Immature natural killer cell (primary cell): ENCODE data around the gene B4GALNT3. TPM values are rescaled to one million over a fixed set of nuclear protein-coding genes. Genes with fewer than 3 reads are reported as not detected.

Experiments
- DNase-seq, 3 donors: peaks; one replicate each; pipeline ENCODE4 v3.0.0; 2022; ENCODE audit warnings: mixed read lengths in 1 of 3
- H3K27ac Mint-ChIP-seq, 6 donors: one replicate each; pipeline ENCODE4 v1.8.0; 2020; ENCODE audit warnings: mixed read lengths in 6 of 6, mild to moderate bottlenecking in 5 of 6, inconsistent platforms in 4 of 6, moderate library complexity in 3 of 6
- H3K27me3 Mint-ChIP-seq, 3 donors: one replicate each; pipeline ENCODE4 v1.8.0; 2020 to 2021; ENCODE audit warnings: low read depth in 3 of 3, mild to moderate bottlenecking in 3 of 3, mixed read lengths in 3 of 3, moderate library complexity in 3 of 3, inconsistent platforms in 1 of 3
- H3K36me3 Mint-ChIP-seq, 3 donors: one replicate each; pipeline ENCODE4 v1.8.0; 2020; ENCODE audit warnings: mixed read lengths in 3 of 3, inconsistent platforms in 2 of 3, mild to moderate bottlenecking in 2 of 3
- H3K4me1 Mint-ChIP-seq, 2 donors: one replicate each; pipeline ENCODE4 v1.8.0; 2020; ENCODE audit warnings: inconsistent platforms in 2 of 2, mild to moderate bottlenecking in 2 of 2, mixed read lengths in 2 of 2, moderate library complexity in 1 of 2
- H3K4me3 Mint-ChIP-seq, 5 donors: one replicate each; pipeline ENCODE4 v1.8.0; 2020; ENCODE audit warnings: mild to moderate bottlenecking in 5 of 5, mixed read lengths in 5 of 5, inconsistent platforms in 3 of 5, moderate library complexity in 3 of 5
- H3K9me3 Mint-ChIP-seq, 6 donors: one replicate each; pipeline ENCODE4 v1.8.0; 2020; ENCODE audit warnings: mild to moderate bottlenecking in 6 of 6, mixed read lengths in 6 of 6, inconsistent platforms in 4 of 6, moderate library complexity in 3 of 6
- polyA plus RNA-seq, 3 donors: library from polyadenylated mRNA; unstranded; fragments of 300-500 nt; fragmentation: Illumina TruSeq; gene quantifications; one replicate each; pipeline ENCODE4 v1.2.3, GENCODE V29; 2021

Gene B4GALNT3
- polyA plus RNA-seq, 3 donors from 2014 or later, result 0.03 to 13.1 (median 1.2) TPM

DNA sequence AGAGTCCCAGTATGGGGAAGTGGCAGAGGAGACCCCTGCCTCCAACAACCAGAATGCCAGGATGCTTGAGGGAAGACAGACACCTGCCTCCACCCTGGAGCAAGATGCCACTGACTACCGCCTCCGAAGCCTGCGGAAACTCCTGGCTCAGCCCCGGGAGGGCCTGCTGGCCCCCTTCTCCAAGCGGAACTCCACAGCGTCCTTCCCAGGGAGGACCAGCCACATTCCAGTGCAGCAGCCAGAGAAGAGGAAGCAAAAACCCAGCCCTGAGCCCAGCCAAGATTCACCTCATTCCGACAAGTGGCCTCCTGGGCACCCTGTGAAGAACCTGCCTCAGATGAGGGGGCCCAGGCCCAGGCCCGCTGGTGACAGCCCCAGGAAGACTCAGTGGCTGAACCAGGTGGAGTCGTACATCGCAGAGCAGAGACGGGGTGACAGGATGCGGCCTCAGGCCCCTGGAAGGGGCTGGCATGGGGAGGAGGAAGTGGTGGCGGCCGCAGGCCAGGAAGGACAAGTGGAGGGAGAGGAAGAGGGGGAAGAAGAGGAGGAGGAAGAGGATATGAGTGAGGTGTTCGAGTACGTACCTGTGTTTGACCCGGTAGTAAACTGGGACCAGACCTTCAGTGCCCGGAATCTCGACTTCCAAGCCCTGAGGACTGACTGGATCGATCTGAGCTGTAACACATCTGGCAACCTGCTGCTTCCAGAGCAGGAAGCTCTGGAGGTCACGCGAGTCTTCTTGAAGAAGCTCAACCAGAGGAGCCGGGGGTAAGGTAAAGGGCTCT is 93.7 kb downstream of the B4GALNT3 start:
- H3K27me3 Mint-ChIP-seq, result peaks cover 0 to 7% (median 2%) of the 10 kb centered on the region in 3 donors
- H3K27ac Mint-ChIP-seq, result peak overlapping the region in 4 of 6 donors; percentile 84 to 97 (median 92)
- peak in 2 of 3 donors; percentile 60 to 70 for DNase-seq
- H3K4me3 Mint-ChIP-seq, result peak overlapping the region in 4 of 5 donors; percentile 89 to 94 (median 92)
- H3K36me3 Mint-ChIP-seq, result peaks cover 0 to 32% (median 4%) of the 10 kb centered on the region in 3 donors
- H3K9me3 Mint-ChIP-seq, result peaks cover 0 to 2% (median 0%) of the 10 kb centered on the region in 6 donors
- H3K4me1 Mint-ChIP-seq, result peaks cover 50 to 63% of the 10 kb centered on the region in 2 donors

DNA sequence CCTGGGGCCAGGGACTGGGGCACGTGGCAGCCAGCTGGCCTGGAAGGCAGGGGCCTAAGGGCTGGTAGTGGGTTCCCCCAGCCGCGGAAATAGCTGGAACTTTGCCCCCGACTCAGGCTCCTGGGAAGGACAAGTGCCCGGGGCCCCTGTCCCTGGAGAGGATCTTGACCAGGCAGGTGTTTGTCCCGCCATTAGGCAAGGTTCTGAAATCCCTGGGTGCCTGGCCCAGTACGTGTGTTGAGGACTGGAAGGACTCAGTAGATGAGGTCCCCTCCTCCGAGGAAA is 94.2 kb downstream of the B4GALNT3 start:
- Mint-ChIP-seq H3K4me1 (peaks cover 50 to 66% of the 10 kb centered on the region in 2 donors), H3K9me3 (peaks cover 0 to 2% (median 0%) of the 10 kb centered on the region in 6 donors), H3K27ac (peak overlapping the region in 4 of 6 donors; percentile 84 to 97 (median 92)), H3K4me3 (peak overlapping the region in 4 of 5 donors; percentile 89 to 94 (median 92)), H3K27me3 (peaks cover 0 to 7% (median 2%) of the 10 kb centered on the region in 3 donors), H3K36me3 (peaks cover 0 to 37% (median 4%) of the 10 kb centered on the region in 3 donors)
- DNase-seq, result no peak

DNA sequence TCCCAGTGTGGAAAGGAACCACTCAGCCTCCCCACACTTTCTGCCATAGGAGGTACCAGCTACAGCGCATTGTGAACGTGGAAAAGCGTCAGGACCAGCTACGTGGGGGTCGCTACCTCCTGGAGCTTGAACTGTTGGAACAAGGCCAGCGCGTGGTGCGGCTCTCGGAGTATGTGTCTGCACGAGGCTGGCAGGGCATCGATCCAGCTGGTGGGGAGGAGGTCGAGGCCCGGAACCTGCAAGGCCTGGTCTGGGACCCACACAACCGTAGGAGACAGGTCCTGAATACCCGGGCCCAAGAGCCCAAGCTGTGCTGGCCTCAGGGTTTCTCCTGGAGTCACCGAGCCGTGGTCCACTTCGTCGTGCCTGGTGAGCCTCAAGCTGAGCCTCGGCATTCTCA is 96.8 kb downstream of the B4GALNT3 start:
- Mint-ChIP-seq H3K4me1 (peaks cover 53 to 74% of the 10 kb centered on the region in 2 donors), H3K36me3 (peaks cover 0 to 47% (median 12%) of the 10 kb centered on the region in 3 donors), H3K27me3 (peaks cover 0 to 7% (median 2%) of the 10 kb centered on the region in 3 donors), H3K4me3 (no peak overlapping the region), H3K27ac (peak overlapping the region in 1 of 6 donors; percentile 22), H3K9me3 (peaks cover 0 to 2% (median 0%) of the 10 kb centered on the region in 6 donors)
- DNase-seq, result no peak

DNA sequence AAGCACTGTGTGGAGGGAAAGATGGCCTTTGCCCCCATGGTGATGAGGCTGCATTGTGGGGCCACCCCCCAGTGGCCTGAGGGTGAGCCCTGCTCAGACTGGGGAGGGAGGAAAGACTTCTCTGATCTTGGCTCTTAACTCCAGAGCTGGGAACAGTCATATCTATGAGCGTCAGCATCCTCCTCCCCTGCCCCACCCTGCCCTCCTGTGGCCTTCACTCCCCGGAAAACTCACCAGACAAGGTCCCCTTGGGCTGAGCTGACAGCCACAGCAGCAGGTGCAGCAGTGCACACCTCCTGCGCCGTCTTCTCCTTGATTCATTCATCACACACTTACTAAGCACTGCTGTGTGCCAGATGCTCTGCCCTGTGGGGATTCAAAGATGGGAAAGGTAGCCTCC is 98.8 kb downstream of the B4GALNT3 start:
- H3K4me3 Mint-ChIP-seq, result no peak overlapping the region
- peaks cover 0 to 45% (median 12%) of the 10 kb centered on the region in 3 donors for H3K36me3 Mint-ChIP-seq
- peaks cover 2 to 9% (median 3%) of the 10 kb centered on the region in 3 donors for H3K27me3 Mint-ChIP-seq
- no peak for DNase-seq
- peak overlapping the region in 2 of 6 donors; percentile 26 to 73 for H3K27ac Mint-ChIP-seq
- peaks cover 0 to 2% (median 0%) of the 10 kb centered on the region in 6 donors for H3K9me3 Mint-ChIP-seq
- peaks cover 53 to 74% of the 10 kb centered on the region in 2 donors for H3K4me1 Mint-ChIP-seq

DNA sequence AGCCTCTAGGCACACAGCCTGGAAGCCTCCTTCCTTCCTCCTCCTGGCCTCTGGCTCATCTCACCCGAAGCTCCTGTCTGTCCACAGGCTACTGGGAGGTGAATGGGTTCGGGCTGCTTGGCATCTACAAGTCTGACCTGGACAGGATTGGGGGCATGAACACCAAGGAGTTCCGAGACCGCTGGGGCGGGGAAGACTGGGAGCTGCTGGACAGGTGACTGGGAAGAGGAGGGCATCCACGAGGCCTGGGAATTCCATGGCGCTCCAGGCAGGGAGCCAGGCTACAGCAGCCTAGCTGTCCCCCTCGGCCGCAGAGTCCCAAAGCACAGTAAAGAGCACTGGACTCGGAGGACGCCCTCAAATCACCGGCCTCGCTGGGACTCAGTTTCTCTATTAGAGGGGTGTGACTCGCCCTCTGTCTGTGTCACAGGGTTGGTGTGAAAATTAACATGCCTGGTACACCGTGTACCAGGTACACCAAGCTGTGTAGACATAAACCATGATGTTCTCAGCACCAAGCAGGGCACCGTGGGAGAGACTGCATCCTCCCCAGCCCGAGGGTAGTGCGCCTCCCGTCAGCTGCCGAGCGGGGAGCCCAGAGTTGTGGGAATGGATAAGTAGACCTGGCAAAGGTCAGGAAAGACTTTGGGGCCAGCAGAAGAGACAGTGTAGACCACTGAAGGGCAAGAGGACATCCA is 99.6 kb downstream of the B4GALNT3 start:
- Mint-ChIP-seq H3K27me3 (peaks cover 2 to 7% (median 4%) of the 10 kb centered on the region in 3 donors), H3K27ac (peak overlapping the region in 4 of 6 donors; percentile 47 to 83 (median 71)), H3K4me1 (peaks cover 54 to 74% of the 10 kb centered on the region in 2 donors), H3K4me3 (no peak overlapping the region), H3K9me3 (no peaks in the 10 kb centered on the region), H3K36me3 (peaks cover 0 to 43% (median 12%) of the 10 kb centered on the region in 3 donors)
- DNase-seq, result no peak

DNA sequence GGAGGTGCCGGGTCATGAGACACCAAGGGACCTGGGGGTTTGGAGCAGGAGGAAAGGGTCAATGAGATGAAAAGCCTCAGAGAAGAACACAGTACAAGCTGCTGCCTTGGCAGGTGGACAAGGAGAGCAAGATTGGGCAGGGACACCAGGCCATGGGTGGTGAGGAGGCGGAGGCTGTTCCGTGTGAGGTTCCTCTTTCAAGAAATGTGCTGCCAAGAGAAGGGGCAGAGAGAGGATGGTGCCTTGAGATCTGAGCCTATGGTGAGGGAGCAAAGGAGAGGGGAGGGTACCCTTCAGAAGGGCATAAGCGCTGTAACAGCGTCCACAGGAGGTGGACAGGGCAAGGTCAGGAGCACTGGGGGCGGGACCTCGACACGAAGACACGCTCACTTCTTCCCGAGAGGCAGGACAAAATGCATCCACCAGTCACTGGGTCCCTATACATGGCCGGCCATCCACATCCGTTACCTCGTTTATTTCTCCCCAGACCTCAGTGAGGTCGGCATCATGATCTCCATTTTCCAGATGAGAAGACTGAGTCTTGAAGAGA is 100.2 kb downstream of the B4GALNT3 start:
- Mint-ChIP-seq H3K36me3 (peaks cover 0 to 43% (median 12%) of the 10 kb centered on the region in 3 donors), H3K4me1 (peaks cover 58 to 76% of the 10 kb centered on the region in 2 donors), H3K27me3 (peaks cover 2 to 7% (median 4%) of the 10 kb centered on the region in 3 donors), H3K9me3 (no peaks in the 10 kb centered on the region), H3K27ac (peak overlapping the region in 3 of 6 donors; percentile 47 to 83 (median 69)), H3K4me3 (no peak overlapping the region)
- no peak for DNase-seq

DNA sequence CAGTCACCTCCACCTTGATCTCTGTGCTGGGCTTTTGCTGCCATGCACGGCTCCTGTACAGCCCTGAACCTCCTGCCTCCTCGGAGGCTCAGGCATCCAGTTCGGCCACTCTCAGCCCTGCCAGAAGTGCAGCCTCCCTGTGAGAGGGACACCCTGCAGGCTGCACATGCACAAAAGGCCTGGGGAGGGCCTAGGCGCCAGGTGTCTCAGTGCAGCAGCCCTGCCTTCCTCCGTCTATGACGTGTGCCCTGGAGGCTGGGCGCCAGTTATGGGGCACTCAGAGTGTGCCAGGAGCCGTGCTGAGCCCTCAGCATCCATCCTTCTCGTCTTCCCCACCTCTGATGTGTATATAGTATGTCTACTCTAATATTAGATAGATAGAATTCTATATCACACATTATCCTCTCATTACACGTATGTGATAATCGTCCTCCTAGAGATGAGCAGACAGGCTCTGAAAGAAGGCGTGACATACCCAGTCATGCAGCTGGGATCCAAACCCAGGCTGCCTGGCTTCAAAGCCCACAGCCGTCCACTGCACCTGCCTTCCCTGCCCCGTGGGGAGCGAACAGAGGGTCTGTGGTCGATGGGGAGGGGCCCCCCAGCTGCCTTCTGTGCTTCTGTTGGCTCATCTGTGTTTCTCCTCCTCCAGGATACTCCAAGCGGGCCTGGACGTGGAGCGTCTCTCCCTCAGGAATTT is 101.1 kb downstream of the B4GALNT3 start:
- peaks cover 0 to 40% (median 12%) of the 10 kb centered on the region in 3 donors for H3K36me3 Mint-ChIP-seq
- no peak overlapping the region for H3K4me3 Mint-ChIP-seq
- peaks cover 2 to 7% (median 4%) of the 10 kb centered on the region in 3 donors for H3K27me3 Mint-ChIP-seq
- DNase-seq, result no peak
- H3K9me3 Mint-ChIP-seq, result no peaks in the 10 kb centered on the region
- peaks cover 61 to 76% of the 10 kb centered on the region in 2 donors for H3K4me1 Mint-ChIP-seq
- peak overlapping the region in 2 of 6 donors; percentile 7 to 59 for H3K27ac Mint-ChIP-seq

DNA sequence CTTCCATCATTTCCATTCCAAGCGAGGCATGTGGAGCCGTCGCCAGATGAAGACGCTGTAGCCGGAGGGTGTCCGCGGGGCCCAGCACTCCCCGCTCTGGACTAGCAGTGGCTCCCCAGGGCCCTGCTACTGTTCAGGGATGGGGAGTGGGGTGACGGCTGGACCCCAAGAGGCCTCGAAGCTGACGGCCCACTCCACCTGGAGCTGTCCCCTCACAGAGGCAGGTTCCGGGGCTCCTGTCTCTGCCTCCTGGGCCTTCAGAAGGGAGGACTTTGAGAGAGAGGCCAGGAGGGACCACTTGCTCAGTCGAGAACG is 101.6 kb downstream of the B4GALNT3 start:
- Mint-ChIP-seq H3K27me3 (peaks cover 2 to 7% (median 4%) of the 10 kb centered on the region in 3 donors), H3K4me1 (peaks cover 62 to 76% of the 10 kb centered on the region in 2 donors), H3K27ac (peak overlapping the region in 4 of 6 donors; percentile 91 to 99 (median 96)), H3K4me3 (peak overlapping the region in 1 of 5 donors; percentile 17), H3K9me3 (no peaks in the 10 kb centered on the region), H3K36me3 (peaks cover 0 to 38% (median 12%) of the 10 kb centered on the region in 3 donors)
- no peak for DNase-seq

DNA sequence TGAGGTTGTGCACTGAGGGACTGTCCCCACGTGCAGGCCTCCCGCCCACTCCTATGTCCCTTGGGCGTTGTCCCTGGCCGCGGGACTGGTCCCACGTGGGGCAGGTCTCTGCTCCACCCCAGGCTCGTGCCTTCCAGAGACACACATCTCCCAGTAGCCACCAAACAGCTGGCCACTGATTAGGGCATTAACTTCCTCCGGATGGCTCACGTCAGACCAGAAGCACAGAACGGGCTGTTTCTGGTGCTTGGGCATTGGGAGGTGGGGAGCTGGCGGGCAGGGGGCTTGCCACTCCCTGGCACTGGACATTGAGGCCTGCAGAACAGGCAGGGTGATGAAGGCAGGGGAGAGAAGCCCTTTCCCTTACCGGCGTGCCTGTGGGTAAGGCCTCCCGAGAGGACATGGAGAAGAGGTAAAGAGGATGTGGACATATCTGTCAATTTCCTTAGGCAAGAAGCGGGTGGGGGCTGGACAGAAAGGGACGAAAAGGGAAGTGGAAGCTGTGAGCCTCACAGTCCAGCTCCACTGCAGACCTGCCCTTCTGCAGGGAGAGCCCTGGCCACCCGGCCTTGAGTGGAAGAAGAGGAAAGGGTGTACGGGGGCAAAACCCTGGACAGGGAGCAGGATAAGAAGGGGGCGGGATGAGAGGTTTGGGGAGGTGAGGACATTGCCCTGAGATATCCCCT is 102.3 kb downstream of the B4GALNT3 start:
- Mint-ChIP-seq H3K4me1 (peaks cover 67 to 78% of the 10 kb centered on the region in 2 donors), H3K27me3 (peaks cover 2 to 5% (median 4%) of the 10 kb centered on the region in 3 donors), H3K27ac (peak overlapping the region; percentile 91 to 99 (median 96)), H3K4me3 (peak overlapping the region; percentile 53 to 92 (median 82)), H3K36me3 (peaks cover 0 to 31% (median 10%) of the 10 kb centered on the region in 3 donors), H3K9me3 (no peaks in the 10 kb centered on the region)
- no peak for DNase-seq

DNA sequence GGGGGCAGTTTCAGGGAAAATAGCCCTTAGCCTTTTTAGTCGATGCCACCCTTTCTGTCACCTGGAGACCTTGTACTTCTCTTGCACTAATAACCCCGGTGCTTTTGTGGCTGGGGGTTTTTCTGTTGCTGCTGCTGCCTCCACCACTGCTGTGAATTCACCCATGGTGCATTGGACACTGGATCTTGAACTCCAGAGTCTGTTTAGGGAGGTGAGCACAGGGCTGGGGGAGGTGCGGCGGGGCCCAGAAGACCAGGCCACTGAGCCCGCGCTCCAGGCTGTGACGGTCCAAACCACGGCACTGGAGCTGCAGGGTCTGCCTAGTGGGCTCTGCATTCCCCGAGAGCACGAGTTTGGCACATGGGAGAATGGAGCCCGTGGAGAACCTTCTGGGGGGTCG is 102.9 kb downstream of the B4GALNT3 start:
- peaks cover 71 to 77% of the 10 kb centered on the region in 2 donors for H3K4me1 Mint-ChIP-seq
- H3K27me3 Mint-ChIP-seq, result peaks cover 0 to 5% (median 4%) of the 10 kb centered on the region in 3 donors
- no peaks in the 10 kb centered on the region for H3K9me3 Mint-ChIP-seq
- H3K4me3 Mint-ChIP-seq, result peak overlapping the region; percentile 82 to 93 (median 85)
- peak overlapping the region; percentile 91 to 99 (median 96) for H3K27ac Mint-ChIP-seq
- peak; percentile 15 to 34 (median 31) for DNase-seq
- H3K36me3 Mint-ChIP-seq, result peaks cover 0 to 25% (median 9%) of the 10 kb centered on the region in 3 donors

DNA sequence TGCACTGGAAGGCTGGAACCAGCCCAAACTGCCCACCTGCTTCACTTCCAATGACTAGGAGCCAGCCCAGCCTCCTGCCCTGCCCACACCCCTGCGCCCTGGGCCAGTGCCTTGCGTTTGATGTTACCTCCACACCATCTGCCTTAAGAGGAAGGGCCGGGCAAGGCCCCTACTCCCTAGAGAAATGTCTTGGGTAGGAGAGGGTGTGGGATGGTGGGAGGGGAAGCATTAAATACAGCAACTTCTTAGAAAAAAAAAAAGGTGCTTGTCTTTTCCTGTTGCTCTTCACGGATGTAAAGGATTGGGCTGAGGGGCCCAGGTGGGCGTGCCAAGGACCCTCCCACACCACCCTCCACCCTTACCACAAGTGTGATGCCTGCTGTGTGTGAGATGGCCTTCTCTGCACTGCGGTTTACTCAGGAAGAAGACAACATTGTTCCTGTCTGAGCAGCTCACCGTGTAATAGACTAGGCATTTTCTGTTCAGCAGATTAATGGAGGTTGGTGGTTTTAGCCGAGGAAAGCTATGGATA is 103.6 kb downstream of the B4GALNT3 start:
- H3K27me3 Mint-ChIP-seq, result peaks cover 0 to 4% (median 2%) of the 10 kb centered on the region in 3 donors
- H3K4me3 Mint-ChIP-seq, result peak overlapping the region; percentile 82 to 93 (median 85)
- peak; percentile 80 to 82 (median 82) for DNase-seq
- peak overlapping the region; percentile 91 to 99 (median 96) for H3K27ac Mint-ChIP-seq
- peaks cover 74 to 79% of the 10 kb centered on the region in 2 donors for H3K4me1 Mint-ChIP-seq
- H3K9me3 Mint-ChIP-seq, result no peaks in the 10 kb centered on the region
- peaks cover 0 to 19% (median 9%) of the 10 kb centered on the region in 3 donors for H3K36me3 Mint-ChIP-seq

DNA sequence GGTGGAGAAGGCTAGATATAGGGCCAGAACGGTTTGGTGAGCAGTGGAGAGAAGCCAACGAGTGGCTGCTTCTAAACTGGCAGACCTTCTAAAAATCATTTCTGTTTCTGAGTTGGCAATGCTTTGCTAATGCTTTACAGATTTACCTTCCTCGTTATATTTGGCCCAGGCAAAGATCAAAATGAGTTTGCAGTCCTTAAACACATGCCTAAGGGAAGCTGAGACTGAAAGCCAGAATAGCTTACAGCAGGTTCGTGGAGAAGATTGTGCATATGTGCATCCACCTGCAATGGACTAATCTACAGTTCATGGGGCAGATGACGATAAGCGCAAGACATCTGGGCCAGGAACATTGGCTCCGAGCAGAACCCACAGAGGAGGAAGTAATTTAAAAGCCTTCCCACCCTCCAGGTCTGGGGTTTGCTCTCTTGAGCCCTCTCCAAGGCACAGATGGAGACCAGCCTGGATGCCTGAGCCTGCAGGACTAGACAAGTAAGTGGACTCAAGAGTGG is 104.1 kb downstream of the B4GALNT3 start:
- peak overlapping the region; percentile 91 to 99 (median 96) for H3K27ac Mint-ChIP-seq
- peak overlapping the region; percentile 82 to 93 (median 85) for H3K4me3 Mint-ChIP-seq
- peaks cover 0 to 4% (median 2%) of the 10 kb centered on the region in 3 donors for H3K27me3 Mint-ChIP-seq
- no peak for DNase-seq
- H3K36me3 Mint-ChIP-seq, result peaks cover 0 to 14% (median 9%) of the 10 kb centered on the region in 3 donors
- H3K9me3 Mint-ChIP-seq, result no peaks in the 10 kb centered on the region
- peaks cover 77 to 81% of the 10 kb centered on the region in 2 donors for H3K4me1 Mint-ChIP-seq
